GM12878 (cell line): ENCODE measurements around the gene SEMA3C.

ENCODE experiments used
- CBX3 ChIP-seq: fragments of 200-600 bp; sonication (generic); IDR thresholded peaks from 2 replicates; pipeline ENCODE4 v1.6.1; 2016; ENCODE audit warnings: low read depth, borderline replicate concordance
- CTCF ChIP-seq, 3 experiments: IDR thresholded peaks in 2 of 3; conservative IDR thresholded peaks in 1 of 3; 2 replicates each; pipeline ENCODE4 v1.5.1; 2011; ENCODE audit warnings: low read depth in 3 of 3, low read length in 3 of 3, mild to moderate bottlenecking in 3 of 3, control low read depth in 2 of 3, moderate library complexity in 2 of 3, inconsistent platforms in 1 of 3, mixed read lengths in 1 of 3; ENCODE audit not compliant: control insufficient read depth in 2 of 3, insufficient read depth in 1 of 3; ENCODE audit errors: extremely low read depth in 1 of 3
- EP300 ChIP-seq, 2 experiments: fragments of 150-350 bp in 1 of 2; IDR thresholded peaks; 2 replicates each; pipeline ENCODE4 v1.6.1; 2011 to 2012; ENCODE audit warnings: low read depth in 2 of 2, low read length in 2 of 2, borderline replicate concordance in 1 of 2, improper control_type of control experiment in 1 of 2, inconsistent platforms in 1 of 2; ENCODE audit not compliant: control insufficient read depth in 1 of 2
- EZH2 ChIP-seq: IDR thresholded peaks from 2 replicates; pipeline ENCODE4 v1.6.1; 2012; ENCODE audit warnings: low read depth, mild to moderate bottlenecking, control low read depth, inconsistent platforms, low read length, borderline replicate concordance; ENCODE audit not compliant: control insufficient read depth
- HDAC2 ChIP-seq: fragments of 200-600 bp; sonication (generic); IDR thresholded peaks from 2 replicates; pipeline ENCODE4 v1.6.1; 2017
- MXI1 ChIP-seq: fragments of 150-350 bp; IDR thresholded peaks from 2 replicates; pipeline ENCODE4 v1.6.1; 2011; ENCODE audit warnings: low read depth, mild to moderate bottlenecking, inconsistent platforms, low read length, improper control_type of control experiment
- PAX8 ChIP-seq: fragments of 450-650 bp; IDR thresholded peaks from 2 replicates; pipeline ENCODE4 v1.6.1; 2017; ENCODE audit warnings: mild to moderate bottlenecking, moderate library complexity
- USF2 ChIP-seq: IDR thresholded peaks from 2 replicates; pipeline ENCODE4 v1.6.1; 2011; ENCODE audit warnings: low read depth, low read length, improper control_type of control experiment, borderline replicate concordance
- ZBED1 ChIP-seq: IDR thresholded peaks from 2 replicates; pipeline ENCODE4 v1.6.1; 2016; ENCODE audit warnings: borderline replicate concordance
- ZBTB33 ChIP-seq: fragments of 450-650 bp; IDR thresholded peaks from 2 replicates; pipeline ENCODE4 v1.6.1; 2017; ENCODE audit warnings: mild to moderate bottlenecking

DNA sequence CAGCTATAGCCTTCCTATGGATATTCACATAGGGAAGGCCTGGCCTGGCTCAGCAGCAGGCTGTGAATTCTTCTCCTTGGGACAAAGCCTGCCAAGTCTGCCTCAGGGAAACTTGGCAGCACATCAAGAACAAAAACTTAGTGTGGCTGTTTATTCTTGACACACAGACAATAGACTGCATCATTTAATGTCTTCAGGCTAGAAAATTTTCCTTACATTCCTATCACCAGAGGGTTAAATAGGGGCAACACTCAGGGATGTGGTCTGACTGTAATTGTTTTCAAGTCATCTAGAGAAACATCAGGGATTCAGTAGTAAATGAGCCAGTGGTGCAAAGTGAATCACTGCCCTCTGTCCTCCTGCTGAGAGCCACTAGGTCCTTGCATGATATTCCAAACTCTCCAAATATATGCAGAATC is 137.3 kb downstream of the SEMA3C start:
- no peak for TF ChIP-seq ZBED1
- TF ChIP-seq HDAC2 = no peak
- no peak for TF ChIP-seq CTCF (IDR thresholded peaks at IDR 0.05 in 2 of 3, conservative IDR thresholded peaks at IDR 0.05 in 1 of 3; ENCODE audit: control insufficient read depth in 2 of 3, extremely low read depth in 1 of 3, insufficient read depth in 1 of 3, low read depth in 3 of 3, low read length in 3 of 3)
- no peak for TF ChIP-seq MXI1
- no peak for TF ChIP-seq CBX3
- no peak for TF ChIP-seq PAX8
- no peak for TF ChIP-seq EP300 (IDR thresholded peaks at IDR 0.05; ENCODE audit: borderline replicate concordance in 1 of 2, control insufficient read depth in 1 of 2, low read depth in 2 of 2, low read length in 2 of 2)
- no peak for TF ChIP-seq ZBTB33
- TF ChIP-seq EZH2 = no peak
- TF ChIP-seq USF2 = no peak
